Measurements from ENCODE around the gene PLK1. TPM values are rescaled to one million over a fixed set of nuclear protein-coding genes. Genes with fewer than 3 reads are reported as not detected.
A peak's percentile ranks its signal among the peaks of the same experiment; 100 is the strongest.

Gene PLK1
- total RNA-seq, 2 experiments from 2014 or later = 76.5 to 84.8 TPM

GRCh38 chr16:23666571-23667354 is 11.9 kb upstream of the PLK1 start:
- Mint-ChIP-seq H3K4me3 (no peak overlapping the region), H3K4me1 (peaks cover 26% of the 10 kb centered on the region), H3K27me3 (no peaks in the 10 kb centered on the region), H3K27ac (no peak overlapping the region), H3K36me3 (peaks cover 50% of the 10 kb centered on the region), H3K9me3 (no peaks in the 10 kb centered on the region)
- no peak for DNase-seq
- no peak for ATAC-seq (ENCODE audit: low read depth)
- POLR2A ChIA-PET = no interaction called here

GRCh38 chr16:23667355-23667659 is 11.4 kb upstream of the PLK1 start:
- H3K36me3 Mint-ChIP-seq = peaks cover 50% of the 10 kb centered on the region

GRCh38 chr16:23668225-23668624 is 10.5 kb upstream of the PLK1 start:
- no peak for ATAC-seq (ENCODE audit: low read depth)

More at GRCh38 chr16:23667355-23667659, 11.4 kb upstream of the PLK1 start:
- POLR2A ChIA-PET = no interaction called here
- Mint-ChIP-seq H3K9me3 (no peaks in the 10 kb centered on the region), H3K27me3 (no peaks in the 10 kb centered on the region), H3K27ac (no peak overlapping the region), H3K4me3 (no peak overlapping the region), H3K4me1 (peaks cover 26% of the 10 kb centered on the region)
- ATAC-seq (ENCODE audit: low read depth) = no peak
- DNase-seq = no peak

GRCh38 chr16:23668873-23669272 is 9.8 kb upstream of the PLK1 start:
- H3K9me3 Mint-ChIP-seq = no peaks in the 10 kb centered on the region
- POLR2A ChIA-PET = no interaction called here
- H3K4me3 Mint-ChIP-seq = no peak overlapping the region
- H3K27me3 Mint-ChIP-seq = no peaks in the 10 kb centered on the region
- no peak for ATAC-seq (ENCODE audit: low read depth)
- peaks cover 26% of the 10 kb centered on the region for H3K4me1 Mint-ChIP-seq
- DNase-seq = no peak
- H3K27ac Mint-ChIP-seq = no peak overlapping the region
- peaks cover 45% of the 10 kb centered on the region for H3K36me3 Mint-ChIP-seq

More at GRCh38 chr16:23668225-23668624, 10.5 kb upstream of the PLK1 start:
- H3K36me3 Mint-ChIP-seq = peaks cover 46% of the 10 kb centered on the region
- peaks cover 26% of the 10 kb centered on the region for H3K4me1 Mint-ChIP-seq
- peak overlapping the region; percentile 43 for H3K27ac Mint-ChIP-seq
- no peak for DNase-seq
- H3K27me3 Mint-ChIP-seq = no peaks in the 10 kb centered on the region
- no peaks in the 10 kb centered on the region for H3K9me3 Mint-ChIP-seq
- POLR2A ChIA-PET = no interaction called here
- H3K4me3 Mint-ChIP-seq = no peak overlapping the region

- POLR2A ChIA-PET = interaction anchor here (1.2 to 1.6 kb wide), 2 partner anchors 9 to 14 kb away, joined by 3 to 10 read pairs; partner anchors contain the start of gene PLK1
- ATAC-seq (ENCODE audit: low read depth) (peak; percentile 95), DNase-seq (no peak)
- Mint-ChIP-seq H3K27ac (peak overlapping the region; percentile 71), H3K9me3 (no peaks in the 10 kb centered on the region), H3K27me3 (no peaks in the 10 kb centered on the region), H3K36me3 (peaks cover 41% of the 10 kb centered on the region), H3K4me3 (no peak overlapping the region), H3K4me1 (peaks cover 26% of the 10 kb centered on the region)
These were observed 8.4 kb upstream of the PLK1 start for GRCh38 chr16:23670137-23670776.

GRCh38 chr16:23673971-23674614 is 4.6 kb upstream of the PLK1 start:
- peaks cover 15% of the 10 kb centered on the region for H3K36me3 Mint-ChIP-seq
- H3K4me3 Mint-ChIP-seq = no peak overlapping the region
- no peak for ATAC-seq (ENCODE audit: low read depth)
- no peaks in the 10 kb centered on the region for H3K27me3 Mint-ChIP-seq
- POLR2A ChIA-PET = no interaction called here
- DNase-seq = no peak
- no peak overlapping the region for H3K27ac Mint-ChIP-seq
- H3K9me3 Mint-ChIP-seq = no peaks in the 10 kb centered on the region
- peaks cover 28% of the 10 kb centered on the region for H3K4me1 Mint-ChIP-seq

- H3K27ac Mint-ChIP-seq = no peak overlapping the region
- H3K4me3 Mint-ChIP-seq = peak overlapping the region; percentile 98
- ATAC-seq (ENCODE audit: low read depth) (no peak), DNase-seq (no peak)
- POLR2A ChIA-PET = interaction anchor here (3.0 kb wide), 1 partner anchor 35 kb away, joined by 21 read pairs; the partner anchor contains the start of genes DCTN5 and PALB2
- no peaks in the 10 kb centered on the region for H3K27me3 Mint-ChIP-seq
- peaks cover 21% of the 10 kb centered on the region for H3K36me3 Mint-ChIP-seq
- no peaks in the 10 kb centered on the region for H3K9me3 Mint-ChIP-seq
- H3K4me1 Mint-ChIP-seq = peaks cover 28% of the 10 kb centered on the region
These were observed 1.7 kb upstream of the PLK1 start for GRCh38 chr16:23676924-23677480.

GRCh38 chr16:23679274-23679985 is 741 bp downstream of the PLK1 start:
- DNase-seq (no peak), ATAC-seq (ENCODE audit: low read depth) (no peak)
- H3K9me3 Mint-ChIP-seq = no peaks in the 10 kb centered on the region
- peaks cover 33% of the 10 kb centered on the region for H3K4me1 Mint-ChIP-seq
- peak overlapping the region; percentile 98 for H3K4me3 Mint-ChIP-seq
- POLR2A ChIA-PET = interaction anchor here (0.5 to 3.0 kb wide), 7 partner anchors 8 to 170 kb away, joined by 3 to 21 read pairs (median 3); partner anchors contain the start of genes DCTN5 and PALB2
- H3K27ac Mint-ChIP-seq = peak overlapping the region; percentile 85
- no peaks in the 10 kb centered on the region for H3K27me3 Mint-ChIP-seq
- H3K36me3 Mint-ChIP-seq = peaks cover 26% of the 10 kb centered on the region

GRCh38 chr16:23679986-23680336 is 1.3 kb downstream of the PLK1 start:
- POLR2A ChIA-PET = interaction anchor here (0.6 to 3.0 kb wide), 5 partner anchors 10 to 171 kb away, joined by 3 to 21 read pairs (median 10); partner anchors contain the start of genes DCTN5 and PALB2
- Mint-ChIP-seq H3K27ac (peak overlapping the region; percentile 85), H3K4me3 (peak overlapping the region; percentile 98), H3K9me3 (no peaks in the 10 kb centered on the region), H3K27me3 (no peaks in the 10 kb centered on the region), H3K36me3 (peaks cover 26% of the 10 kb centered on the region), H3K4me1 (peaks cover 34% of the 10 kb centered on the region)
- ATAC-seq (ENCODE audit: low read depth) (no peak), DNase-seq (no peak)

- DNase-seq = no peak
- peaks cover 38% of the 10 kb centered on the region for H3K36me3 Mint-ChIP-seq
- no peak for ATAC-seq (ENCODE audit: low read depth)
- H3K9me3 Mint-ChIP-seq = no peaks in the 10 kb centered on the region
- peaks cover 36% of the 10 kb centered on the region for H3K4me1 Mint-ChIP-seq
- no peak overlapping the region for H3K4me3 Mint-ChIP-seq
- H3K27me3 Mint-ChIP-seq = no peaks in the 10 kb centered on the region
- POLR2A ChIA-PET = no interaction called here
- H3K27ac Mint-ChIP-seq = peak overlapping the region; percentile 54
These were observed 3.5 kb downstream of the PLK1 start for GRCh38 chr16:23682181-23682580.

GRCh38 chr16:23683487-23683886 is 4.8 kb downstream of the PLK1 start:
- DNase-seq = no peak
- no peak for ATAC-seq (ENCODE audit: low read depth)
- Mint-ChIP-seq H3K27ac (peak overlapping the region; percentile 14), H3K4me3 (no peak overlapping the region), H3K36me3 (peaks cover 48% of the 10 kb centered on the region), H3K4me1 (peaks cover 29% of the 10 kb centered on the region), H3K27me3 (no peaks in the 10 kb centered on the region), H3K9me3 (no peaks in the 10 kb centered on the region)
- POLR2A ChIA-PET = interaction anchor here (0.7 to 1.4 kb wide), 3 partner anchors 10 to 13 kb away, joined by 3 read pairs; no protein-coding TSS in a partner anchor

GRCh38 chr16:23687034-23687808 is 8.5 kb downstream of the PLK1 start:
- POLR2A ChIA-PET = interaction anchor here (0.6 to 1.7 kb wide), 3 partner anchors 8 to 46 kb away, joined by 3 to 4 read pairs (median 4); partner anchors contain the start of genes DCTN5, PALB2 and PLK1
- no peak overlapping the region for H3K27ac Mint-ChIP-seq
- no peaks in the 10 kb centered on the region for H3K9me3 Mint-ChIP-seq
- ATAC-seq (ENCODE audit: low read depth) (no peak), DNase-seq (no peak)
- H3K36me3 Mint-ChIP-seq = peaks cover 51% of the 10 kb centered on the region
- no peak overlapping the region for H3K4me3 Mint-ChIP-seq
- no peaks in the 10 kb centered on the region for H3K27me3 Mint-ChIP-seq
- peaks cover 8% of the 10 kb centered on the region for H3K4me1 Mint-ChIP-seq

Measured in activated naive CD8-positive, alpha-beta T cell treated with anti-CD3 and anti-CD28 coated beads, Interleukin-2, amount 10 ng/mL, durations not matched to agents 7 days and 5 days (primary cell).